NCI-H2227 (cell line): ENCODE measurements around the gene GPATCH2.
"Not testable (repeated sequence)": the region's sequence is repeated elsewhere in the genome, so short reads cannot be mapped to it uniquely, and the experiment has no call there.

Experiments used
- DNase-seq: peaks from one replicate; lab custom pipeline; 2025; ENCODE audit not compliant: unreplicated experiment; lab: John Stamatoyannopoulos, UW

The GPATCH2 gene

GRCh38 chr1:217527151-217527550, 103.7 kb downstream of the GPATCH2 start:
- DNase-seq: no peak

- no peak for DNase-seq
Observed at GRCh38 chr1:217526636-217527035, 104.3 kb downstream of the GPATCH2 start.

GRCh38 chr1:217525773-217526490, 105.0 kb downstream of the GPATCH2 start:
- DNase-seq: no peak

- DNase-seq: no peak
Observed at GRCh38 chr1:217524787-217525520, 105.9 kb downstream of the GPATCH2 start.

- DNase-seq: not testable (repeated sequence)
Observed at GRCh38 chr1:217523921-217524320, 107.0 kb downstream of the GPATCH2 start.

- no peak for DNase-seq
Observed at GRCh38 chr1:217522277-217522676, 108.6 kb downstream of the GPATCH2 start.

GRCh38 chr1:217521317-217521716, 109.6 kb downstream of the GPATCH2 start:
- no peak for DNase-seq

- no peak for DNase-seq
Observed at GRCh38 chr1:217506878-217507277, 124.0 kb downstream of the GPATCH2 start.

GRCh38 chr1:217498209-217498608, 132.7 kb downstream of the GPATCH2 start:
- DNase-seq: no peak

GRCh38 chr1:217495249-217495648, 135.6 kb downstream of the GPATCH2 start:
- no peak for DNase-seq

GRCh38 chr1:217494767-217495166, 136.1 kb downstream of the GPATCH2 start:
- no peak for DNase-seq

GRCh38 chr1:217493290-217493689, 137.6 kb downstream of the GPATCH2 start:
- no peak for DNase-seq

GRCh38 chr1:217484871-217485270, 146.0 kb downstream of the GPATCH2 start:
- no peak for DNase-seq

GRCh38 chr1:217482356-217483102, 148.4 kb downstream of the GPATCH2 start:
- no peak for DNase-seq

- no peak for DNase-seq
Observed at GRCh38 chr1:217478450-217478849, 152.4 kb downstream of the GPATCH2 start.

- no peak for DNase-seq
Observed at GRCh38 chr1:217472915-217473314, 158.0 kb downstream of the GPATCH2 start.

GRCh38 chr1:217471403-217471802, 159.5 kb downstream of the GPATCH2 start:
- DNase-seq: no peak

GRCh38 chr1:217469983-217470382, 160.9 kb downstream of the GPATCH2 start:
- no peak for DNase-seq

- DNase-seq: no peak
Observed at GRCh38 chr1:217465102-217465501, 165.8 kb downstream of the GPATCH2 start.

GRCh38 chr1:217462666-217463065, 168.2 kb downstream of the GPATCH2 start:
- DNase-seq: no peak

- no peak for DNase-seq
Observed at GRCh38 chr1:217462159-217462558, 168.7 kb downstream of the GPATCH2 start.

- no peak for DNase-seq
Observed at GRCh38 chr1:217457016-217457415, 173.9 kb downstream of the GPATCH2 start.
